H54 (cell line): Measurements from ENCODE around the gene DCC.
"Not testable (repeated sequence)": the region's sequence is repeated elsewhere in the genome, so short reads cannot be mapped to it uniquely, and the experiment has no call there.

Experiments
- DNase-seq: peaks from one replicate; pipeline ENCODE4 v3.0.0; 2011; ENCODE audit warnings: low spot score, mixed read lengths; ENCODE audit not compliant: insufficient read length
- FAIRE-seq: peaks from 3 replicates; lab custom pipeline; 2011; peaks lifted over from hg19 to GRCh38; lab: Jason Lieb, UNC
- POLR2A ChIP-seq: IDR thresholded peaks from 2 replicates; pipeline ENCODE4 v1.6.1; 2011; ENCODE audit warnings: low read depth, mild to moderate bottlenecking, low read length

Gene DCC

GRCh38 chr18:53503914-53504441 is 1164.0 kb downstream of the DCC start:
- TF ChIP-seq POLR2A: no peak
- DNase-seq (no peak), FAIRE-seq (no peak)

- DNase-seq: no peak
- no peak for FAIRE-seq
- TF ChIP-seq POLR2A: no peak
These were observed 1168.5 kb downstream of the DCC start for GRCh38 chr18:53508529-53508928.

- no peak for TF ChIP-seq POLR2A
- FAIRE-seq: no peak
- no peak for DNase-seq
These were observed 1169.9 kb downstream of the DCC start for GRCh38 chr18:53509886-53510285.

- not testable (repeated sequence) for DNase-seq, FAIRE-seq
These were observed 1171.7 kb downstream of the DCC start for GRCh38 chr18:53511725-53512124.

GRCh38 chr18:53521068-53521467 is 1181.1 kb downstream of the DCC start:
- DNase-seq (no peak), FAIRE-seq (no peak)
- no peak for TF ChIP-seq POLR2A

GRCh38 chr18:53526101-53526870 is 1186.3 kb downstream of the DCC start:
- DNase-seq (no peak), FAIRE-seq (no peak)
- no peak for TF ChIP-seq POLR2A

GRCh38 chr18:53527365-53527764 is 1187.4 kb downstream of the DCC start:
- FAIRE-seq: no peak
- TF ChIP-seq POLR2A: no peak

GRCh38 chr18:53531187-53531586 is 1191.2 kb downstream of the DCC start:
- FAIRE-seq (no peak), DNase-seq (no peak)
- TF ChIP-seq POLR2A: no peak

More at GRCh38 chr18:53527365-53527764, 1187.4 kb downstream of the DCC start:
- DNase-seq: no peak

- DNase-seq (no peak), FAIRE-seq (no peak)
- TF ChIP-seq POLR2A: no peak
These were observed 1191.9 kb downstream of the DCC start for GRCh38 chr18:53531896-53532295.

GRCh38 chr18:53534203-53534602 is 1194.2 kb downstream of the DCC start:
- no peak for TF ChIP-seq POLR2A
- no peak for DNase-seq
- FAIRE-seq: no peak

- no peak for TF ChIP-seq POLR2A
- DNase-seq (no peak), FAIRE-seq (no peak)
These were observed 1194.7 kb downstream of the DCC start for GRCh38 chr18:53534695-53535094.

- FAIRE-seq: no peak
- TF ChIP-seq POLR2A: no peak
- DNase-seq: no peak
These were observed 1196.9 kb downstream of the DCC start for GRCh38 chr18:53536908-53537307.

- DNase-seq: no peak
- FAIRE-seq: no peak
- no peak for TF ChIP-seq POLR2A
These were observed 1201.9 kb downstream of the DCC start for GRCh38 chr18:53541924-53542323.

GRCh38 chr18:53543711-53544110 is 1203.7 kb downstream of the DCC start:
- no peak for FAIRE-seq
- DNase-seq: no peak
- TF ChIP-seq POLR2A: no peak

GRCh38 chr18:53544917-53545316 is 1204.9 kb downstream of the DCC start:
- no peak for TF ChIP-seq POLR2A
- no peak for DNase-seq
- no peak for FAIRE-seq

GRCh38 chr18:53551868-53552426 is 1212.0 kb downstream of the DCC start:
- FAIRE-seq (no peak), DNase-seq (no peak)
- no peak for TF ChIP-seq POLR2A
